GM18502 (cell line): ENCODE data around the gene ACTRT2.

Experiments used
- ATAC-seq: cut with Tn5 transposase; IDR thresholded peaks from one replicate; pipeline ENCODE4 v1.9.1; 2021; ENCODE audit warnings: mild to moderate bottlenecking; ENCODE audit not compliant: unreplicated experiment, poor library complexity

The ACTRT2 gene

DNA sequence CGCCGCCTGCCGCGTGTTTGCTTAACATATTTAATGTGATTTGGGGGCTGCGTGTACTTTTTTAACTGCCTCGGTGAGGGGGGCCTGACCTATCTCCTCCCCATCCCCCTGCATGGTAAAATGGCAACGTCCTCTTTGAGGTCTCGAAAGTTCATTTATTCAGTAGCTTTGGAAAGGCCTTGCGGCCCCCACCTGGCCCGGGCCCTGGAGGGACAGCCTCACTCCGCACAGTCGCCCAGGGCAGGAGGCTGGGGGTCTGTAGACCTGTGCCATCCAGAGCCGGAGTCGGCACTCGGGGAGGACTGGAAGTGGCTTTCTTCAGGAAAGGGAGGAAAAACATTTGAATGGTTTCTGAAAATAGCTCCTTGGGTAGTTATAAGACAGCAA, 38.0 kb upstream of the ACTRT2 start:
- ATAC-seq: no peak

GRCh38 chr1:2983706-2984398, 37.4 kb upstream of the ACTRT2 start:
- no peak for ATAC-seq

- no peak for ATAC-seq
Measured at GRCh38 chr1:2984399-2985061, 36.7 kb upstream of the ACTRT2 start.

GRCh38 chr1:2985067-2985561, 36.2 kb upstream of the ACTRT2 start:
- no peak for ATAC-seq

DNA sequence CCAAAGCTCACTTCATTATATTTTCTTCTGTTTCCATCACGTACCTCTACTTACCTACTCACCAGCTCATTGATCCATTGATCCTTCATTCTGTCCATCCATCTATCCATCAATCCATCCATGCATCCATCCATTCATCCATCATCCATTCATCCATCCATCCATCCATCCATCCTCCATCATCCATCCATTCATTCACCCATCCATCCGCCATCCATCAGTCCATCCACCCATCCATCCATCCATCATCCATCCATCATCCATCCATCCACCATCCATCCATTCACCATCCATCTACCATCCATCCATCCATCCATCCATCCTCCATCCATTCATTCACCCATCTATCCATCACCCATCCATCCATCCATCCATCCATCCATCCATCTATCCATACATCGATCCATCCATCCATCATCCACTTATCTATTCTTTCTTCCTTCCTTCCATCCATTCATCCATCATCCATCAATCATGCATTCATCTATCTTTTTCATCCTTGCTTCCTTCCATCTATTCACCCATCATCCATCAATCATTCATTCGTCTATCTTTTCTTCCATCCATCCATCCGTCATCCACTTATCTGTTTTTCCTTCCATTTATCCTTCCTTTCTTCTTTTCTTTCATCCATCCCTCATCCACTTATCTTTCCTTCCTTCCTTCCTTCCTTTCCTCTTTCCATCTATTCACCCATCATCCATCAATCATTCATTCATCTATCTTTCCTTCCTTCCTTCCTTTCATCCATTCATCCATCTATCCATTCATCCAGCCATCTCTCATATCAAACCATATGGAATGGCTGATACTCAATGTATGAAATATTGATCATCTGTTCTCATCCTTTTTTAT, 35.3 kb upstream of the ACTRT2 start:
- no peak for ATAC-seq

GRCh38 chr1:2986549-2987305, 34.5 kb upstream of the ACTRT2 start:
- no peak for ATAC-seq

DNA sequence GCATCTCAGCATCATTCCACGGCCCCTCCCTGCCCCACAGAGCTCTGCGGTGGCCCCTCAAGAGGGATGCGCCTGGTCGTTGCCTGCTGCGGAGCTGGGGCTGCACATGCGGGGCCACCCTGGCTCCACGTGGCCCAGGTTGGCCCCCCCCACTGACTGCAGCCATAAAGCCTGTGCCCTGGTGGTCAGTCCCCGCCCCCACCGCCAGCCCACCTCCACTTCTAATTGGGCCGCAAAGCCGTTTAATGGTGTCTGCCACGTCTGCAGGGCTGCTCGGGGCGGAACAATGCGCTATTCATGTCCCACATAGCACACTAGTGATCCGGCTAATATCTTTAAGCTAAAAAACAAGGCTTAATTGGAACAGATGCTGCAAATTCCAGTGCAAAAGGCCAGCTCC, 33.5 kb upstream of the ACTRT2 start:
- no peak for ATAC-seq

DNA sequence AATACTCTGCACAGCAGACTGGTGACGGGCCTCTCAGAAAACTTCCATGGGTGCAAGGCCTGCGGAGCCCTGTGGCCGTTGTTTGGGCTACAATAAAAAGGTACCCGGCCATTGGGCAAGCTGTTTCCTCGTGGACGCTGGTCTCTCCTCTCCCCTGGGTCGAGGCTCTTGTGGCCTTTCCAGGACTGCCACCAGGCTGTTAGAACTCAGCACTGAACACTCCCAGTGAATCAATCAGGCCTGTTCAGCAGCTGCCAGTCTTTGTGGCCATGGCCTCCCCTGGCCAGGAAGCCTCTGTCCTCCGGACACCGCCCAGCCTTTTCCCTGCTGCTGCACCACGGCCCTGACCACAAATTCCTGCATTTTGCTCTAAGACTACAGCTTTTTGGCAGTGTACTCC, 33.0 kb upstream of the ACTRT2 start:
- no peak for ATAC-seq

- ATAC-seq: no peak
Measured at GRCh38 chr1:2989185-2989584, 32.1 kb upstream of the ACTRT2 start.

GRCh38 chr1:2989976-2990375, 31.3 kb upstream of the ACTRT2 start:
- ATAC-seq: no peak

- ATAC-seq: no peak
Measured at GRCh38 chr1:2990376-2991115, 30.7 kb upstream of the ACTRT2 start.

DNA sequence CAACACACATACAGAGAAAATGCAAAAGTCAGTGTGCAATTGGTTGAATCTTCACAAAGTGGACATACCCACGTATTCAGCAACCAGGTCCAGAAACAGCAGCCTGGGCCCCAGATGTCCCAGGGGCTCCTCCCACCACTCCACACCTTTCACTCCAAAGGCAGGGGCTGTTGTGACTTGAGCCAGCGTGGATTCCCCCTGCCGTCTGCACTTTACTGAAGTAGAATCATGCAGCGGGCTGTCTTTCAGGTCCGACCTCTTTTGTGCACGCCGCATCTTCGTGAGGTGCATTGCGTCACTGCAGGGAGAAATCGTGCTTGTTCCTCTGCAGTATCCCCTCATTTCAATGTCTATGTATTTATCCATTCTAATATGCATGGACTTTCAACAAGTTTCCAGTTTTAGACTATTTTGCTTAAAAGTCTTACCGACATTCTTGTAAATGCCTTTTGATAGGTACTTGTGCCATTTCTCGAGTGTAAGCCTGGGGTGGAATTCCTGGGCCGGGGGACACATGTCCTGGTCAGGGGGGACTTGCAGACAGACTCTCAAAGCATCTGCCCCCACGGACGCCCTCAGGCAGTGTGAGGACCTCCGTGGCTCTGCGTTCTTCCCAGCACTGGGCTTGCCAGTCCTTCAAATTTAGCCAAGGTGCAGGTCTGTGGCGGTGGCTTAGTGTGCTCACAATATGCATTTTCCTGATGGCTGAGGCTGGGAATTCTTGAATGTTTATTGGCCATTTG, 29.3 kb upstream of the ACTRT2 start:
- no peak for ATAC-seq

- ATAC-seq: no peak
Measured at GRCh38 chr1:2998503-2999100, 22.7 kb upstream of the ACTRT2 start.

GRCh38 chr1:2999138-2999537, 22.1 kb upstream of the ACTRT2 start:
- no peak for ATAC-seq

DNA sequence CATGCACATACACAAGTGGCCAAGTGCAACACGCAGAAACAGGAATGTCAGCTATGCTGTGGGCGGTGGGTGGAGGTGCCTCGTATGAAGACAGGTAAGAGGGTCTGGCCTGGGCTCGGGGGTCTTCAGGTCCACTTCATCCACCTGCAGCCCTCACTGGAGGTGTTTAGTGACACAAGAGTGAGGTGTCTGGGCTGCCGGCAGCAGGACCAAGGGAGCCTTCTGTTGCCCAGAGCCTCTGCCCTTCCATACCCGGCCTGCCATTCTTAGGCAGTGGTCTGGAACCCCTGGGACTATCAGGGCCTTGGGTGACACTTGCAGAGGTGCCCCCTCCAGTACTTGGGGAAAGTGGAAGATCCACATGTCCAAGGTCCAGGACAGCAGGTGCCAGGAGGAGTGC, 21.7 kb upstream of the ACTRT2 start:
- ATAC-seq: no peak

- ATAC-seq: no peak
Measured at GRCh38 chr1:3000214-3000613, 21.1 kb upstream of the ACTRT2 start.

DNA sequence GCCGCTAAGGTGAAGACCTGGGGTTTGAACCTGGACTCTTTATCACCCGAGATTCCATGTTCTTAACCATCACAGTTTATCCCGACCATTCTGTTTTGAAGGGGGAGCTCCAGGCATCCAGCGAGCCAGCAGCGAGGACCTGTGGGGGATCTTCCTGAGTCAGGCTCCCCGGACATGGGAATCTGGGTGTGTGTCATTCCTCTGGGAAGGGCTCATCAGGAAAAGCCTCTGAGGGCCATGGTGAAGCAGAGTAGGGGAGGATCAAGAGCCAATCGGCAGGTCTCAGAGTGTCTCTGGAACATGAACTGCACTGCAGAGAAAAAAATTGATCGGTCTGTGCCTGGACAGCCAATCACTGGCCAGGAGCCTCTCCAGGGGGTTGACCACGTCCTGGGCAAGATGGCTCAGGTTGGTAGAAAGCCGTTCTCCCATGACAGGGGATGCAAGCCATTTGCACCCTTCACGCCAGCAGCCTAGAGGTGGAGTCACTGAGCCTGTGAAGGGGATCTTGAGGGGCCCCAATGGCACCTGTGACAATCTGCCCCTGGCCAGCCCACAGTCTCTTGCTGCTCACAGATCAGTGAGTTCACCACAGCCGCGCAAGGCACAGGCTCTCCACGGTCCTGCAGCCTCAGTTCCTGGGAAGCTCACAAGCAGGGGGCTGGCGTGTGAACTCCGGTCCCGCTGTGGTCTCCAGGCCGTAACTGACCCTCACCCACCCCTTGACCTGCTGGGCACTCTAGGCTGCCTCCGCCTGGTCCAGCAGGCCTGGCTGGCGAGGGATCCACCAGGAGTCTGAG, 20.4 kb upstream of the ACTRT2 start:
- ATAC-seq: no peak
